ENCODE results near the gene ARMC3.

GRCh38 chr10:22958338-22958737, 30.5 kb downstream of the ARMC3 start:
- TF ChIP-seq, protein P1, sequence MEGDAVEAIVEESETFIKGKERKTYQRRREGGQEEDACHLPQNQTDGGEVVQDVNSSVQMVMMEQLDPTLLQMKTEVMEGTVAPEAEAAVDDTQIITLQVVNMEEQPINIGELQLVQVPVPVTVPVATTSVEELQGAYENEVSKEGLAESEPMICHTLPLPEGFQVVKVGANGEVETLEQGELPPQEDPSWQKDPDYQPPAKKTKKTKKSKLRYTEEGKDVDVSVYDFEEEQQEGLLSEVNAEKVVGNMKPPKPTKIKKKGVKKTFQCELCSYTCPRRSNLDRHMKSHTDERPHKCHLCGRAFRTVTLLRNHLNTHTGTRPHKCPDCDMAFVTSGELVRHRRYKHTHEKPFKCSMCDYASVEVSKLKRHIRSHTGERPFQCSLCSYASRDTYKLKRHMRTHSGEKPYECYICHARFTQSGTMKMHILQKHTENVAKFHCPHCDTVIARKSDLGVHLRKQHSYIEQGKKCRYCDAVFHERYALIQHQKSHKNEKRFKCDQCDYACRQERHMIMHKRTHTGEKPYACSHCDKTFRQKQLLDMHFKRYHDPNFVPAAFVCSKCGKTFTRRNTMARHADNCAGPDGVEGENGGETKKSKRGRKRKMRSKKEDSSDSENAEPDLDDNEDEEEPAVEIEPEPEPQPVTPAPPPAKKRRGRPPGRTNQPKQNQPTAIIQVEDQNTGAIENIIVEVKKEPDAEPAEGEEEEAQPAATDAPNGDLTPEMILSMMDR (IDR thresholded peaks at IDR 0.05): no peak
- TF ChIP-seq POLR2A (IDR thresholded peaks at IDR 0.05; ENCODE audit: low read depth): no peak
- TF ChIP-seq POLR2AphosphoS5 (IDR thresholded peaks at IDR 0.05): no peak
- no peak for TF ChIP-seq EP300 (IDR thresholded peaks at IDR 0.05)

Measured in esophagus muscularis mucosa (tissue), 4 donors.